Thoracic aorta (tissue), 2 donors: ENCODE measurements around the gene PRUNE2. TPM values are rescaled to one million over a fixed set of nuclear protein-coding genes. Genes with fewer than 3 reads are reported as not detected.

Source experiments
- ATAC-seq: fragments of 150-250 bp; one replicate; pipeline ENCODE4 v1.8.0; 2017; ENCODE audit warnings: low read depth; ENCODE audit not compliant: insufficient number of reproducible peaks, low FRiP score
- DNase-seq: peaks from one replicate; pipeline ENCODE4 v3.0.0-alpha.2; 2020; ENCODE audit warnings: low spot score
- H3K27ac ChIP-seq, 2 donors: fragments of 200-600 bp; sonication (generic); 1 replicate in 1 of 2; 2 replicates in 1 of 2; pipeline ENCODE4 v1.5.1; 2016; ENCODE audit warnings: mild to moderate bottlenecking in 2 of 2, moderate library complexity in 2 of 2
- H3K27me3 ChIP-seq: fragments of 200-600 bp; sonication (generic); replicated peaks from 2 replicates; pipeline ENCODE4 v1.6.0; 2016; ENCODE audit warnings: mild to moderate bottlenecking; ENCODE audit not compliant: insufficient read depth
- H3K36me3 ChIP-seq: fragments of 200-600 bp; sonication (generic); one replicate; pipeline ENCODE4 v1.5.1; 2016
- H3K4me1 ChIP-seq, 2 donors: fragments of 200-600 bp; sonication (generic); 1 replicate in 1 of 2; 2 replicates in 1 of 2; pipeline versions ENCODE4 v1.5.1 to v1.6.0; 2016; ENCODE audit warnings: low read depth in 2 of 2, mild to moderate bottlenecking in 1 of 2; ENCODE audit not compliant: control insufficient read depth in 1 of 2
- H3K4me3 ChIP-seq: fragments of 200-600 bp; sonication (generic); 2 replicates; pipeline ENCODE4 v1.5.1; 2016; ENCODE audit warnings: mild to moderate bottlenecking
- H3K9me3 ChIP-seq: fragments of 200-600 bp; sonication (generic); 2 replicates; pipeline ENCODE4 v1.5.1; 2016
- CTCF ChIP-seq: fragments of 200-600 bp; sonication (generic); IDR thresholded peaks from one replicate; pipeline ENCODE4 v1.5.1; 2019; ENCODE audit warnings: antibody characterized with exemption
- total RNA-seq, 2 donors: library from RNA; depleted of rRNA; stranded (reverse); fragments of >200 nt; gene quantifications; one replicate each; pipeline versions ENCODE4 v1.1.0 to v1.2.3, GENCODE V29; 2016

PRUNE2 gene
- total RNA-seq, 2 donors from 2014 or later, result 360 to 420 TPM

DNA sequence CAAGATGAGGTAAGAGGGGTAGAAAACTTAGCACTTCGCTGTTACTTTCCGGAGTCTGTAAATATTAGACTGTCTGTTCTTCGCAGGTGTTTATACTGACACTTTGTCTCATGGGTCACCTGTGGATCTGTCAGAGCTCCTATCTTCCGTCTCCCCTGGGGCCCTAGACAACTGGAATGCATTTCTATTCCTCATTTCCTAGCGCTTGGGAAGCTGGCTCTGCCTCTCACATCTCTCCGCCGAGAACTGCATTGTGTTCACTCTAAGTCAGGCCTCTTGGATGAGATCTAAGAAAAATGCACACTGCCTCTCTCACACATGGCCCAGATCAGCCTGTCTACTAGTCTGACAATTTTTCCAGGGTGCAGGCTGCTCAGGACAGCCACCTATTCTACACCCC lies 102.2 kb downstream of the PRUNE2 start:
- Histone ChIP-seq H3K27me3 (no peaks in the 10 kb centered on the region), H3K9me3 (no peaks in the 10 kb centered on the region), H3K4me1 (no peaks in the 10 kb centered on the region), H3K27ac (no peak overlapping the region), H3K4me3 (no peak overlapping the region), H3K36me3 (peaks cover 22% of the 10 kb centered on the region)
- TF ChIP-seq CTCF, result no peak
- ATAC-seq (no peak), DNase-seq (no peak)

- TF ChIP-seq CTCF, result no peak
- Histone ChIP-seq H3K36me3 (peaks cover 22% of the 10 kb centered on the region), H3K27ac (no peak overlapping the region), H3K27me3 (no peaks in the 10 kb centered on the region), H3K4me1 (no peaks in the 10 kb centered on the region), H3K4me3 (no peak overlapping the region), H3K9me3 (no peaks in the 10 kb centered on the region)
- DNase-seq, result no peak
- ATAC-seq, result no peak
These were observed 102.8 kb downstream of the PRUNE2 start for GRCh38 chr9:76803083-76803482.

- ATAC-seq, result no peak
- H3K4me3 ChIP-seq, result no peak overlapping the region
These were observed 105.0 kb downstream of the PRUNE2 start for GRCh38 chr9:76800901-76801300.

DNA sequence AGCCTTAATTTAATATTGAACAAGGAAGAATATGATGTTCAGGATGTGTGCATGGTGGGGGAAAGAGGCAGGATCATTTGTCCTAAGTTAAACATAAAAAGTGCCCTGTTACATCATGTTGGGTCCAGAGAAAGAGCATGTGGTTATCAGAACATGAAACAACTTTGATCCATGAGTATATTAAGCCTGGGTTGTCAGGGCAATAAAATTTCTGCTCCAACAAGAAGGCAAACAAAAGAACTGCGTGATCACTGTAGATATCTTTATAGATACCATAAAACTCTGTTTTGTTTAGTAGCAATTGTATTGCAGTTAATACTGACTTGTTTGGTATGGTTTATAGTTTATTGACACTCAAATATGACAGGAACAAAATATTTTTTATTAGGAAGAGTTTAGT lies 106.4 kb downstream of the PRUNE2 start:
- ATAC-seq (no peak), DNase-seq (no peak)
- Histone ChIP-seq H3K27me3 (no peaks in the 10 kb centered on the region), H3K4me3 (no peak overlapping the region), H3K27ac (no peak overlapping the region), H3K4me1 (no peaks in the 10 kb centered on the region), H3K36me3 (peaks cover 4% of the 10 kb centered on the region), H3K9me3 (no peaks in the 10 kb centered on the region)
- no peak for TF ChIP-seq CTCF

More at GRCh38 chr9:76800901-76801300, 105.0 kb downstream of the PRUNE2 start:
- H3K36me3 ChIP-seq, result peaks cover 16% of the 10 kb centered on the region
- no peaks in the 10 kb centered on the region for H3K9me3 ChIP-seq
- no peak for TF ChIP-seq CTCF
- no peaks in the 10 kb centered on the region for H3K4me1 ChIP-seq
- no peak overlapping the region for H3K27ac ChIP-seq
- no peak for DNase-seq
- no peaks in the 10 kb centered on the region for H3K27me3 ChIP-seq

DNA sequence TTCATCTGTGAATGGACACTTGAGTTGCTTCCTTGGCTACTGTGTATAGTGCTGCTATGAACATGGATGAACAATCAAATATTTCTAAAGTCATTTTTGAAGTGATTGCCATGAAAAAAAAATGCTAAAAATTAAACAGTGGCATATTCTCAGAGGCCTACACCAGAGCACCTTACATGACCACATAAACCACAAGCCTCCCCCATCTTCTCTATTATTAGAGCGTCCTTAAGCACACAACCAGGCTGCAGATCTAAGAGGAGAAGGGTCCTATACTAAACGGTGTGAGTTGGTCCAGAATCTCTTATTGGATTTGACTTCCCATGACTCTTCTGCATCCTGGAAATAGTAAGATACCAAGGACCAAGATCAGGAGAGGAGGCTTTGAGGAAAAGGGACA lies 107.4 kb downstream of the PRUNE2 start:
- DNase-seq (no peak), ATAC-seq (no peak)
- Histone ChIP-seq H3K9me3 (no peaks in the 10 kb centered on the region), H3K27me3 (no peaks in the 10 kb centered on the region), H3K27ac (no peak overlapping the region), H3K36me3 (no peaks in the 10 kb centered on the region), H3K4me3 (no peak overlapping the region), H3K4me1 (no peaks in the 10 kb centered on the region)
- TF ChIP-seq CTCF, result no peak
